ENCODE measurements around the gene SLC8A1. TPM values are rescaled to one million over a fixed set of nuclear protein-coding genes. Genes with fewer than 3 reads are reported as not detected.

SLC8A1 gene
- total RNA-seq, 6 donors from 2014 or later = 21.8 to 58.6 (median 25.3) TPM

DNA sequence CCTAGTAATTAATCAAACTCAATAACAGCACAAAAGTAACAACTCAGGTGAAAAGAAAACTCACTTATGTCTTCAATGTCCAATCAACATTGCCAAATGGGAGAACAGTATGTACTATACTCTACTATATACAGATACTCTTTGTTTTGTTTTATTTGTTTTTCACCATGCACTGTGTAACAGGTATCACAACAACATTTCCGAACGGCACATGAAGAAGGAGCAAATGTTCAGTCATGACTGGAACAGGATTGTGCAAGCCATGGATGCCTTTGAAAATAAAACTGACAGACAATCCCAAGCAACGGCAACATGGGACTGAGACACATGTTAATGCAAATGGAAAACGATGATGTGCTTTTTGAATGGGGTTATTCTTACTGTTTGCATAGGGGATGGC lies 337.9 kb downstream of the SLC8A1 start:
- no peak overlapping the region for H3K27ac ChIP-seq
- TF ChIP-seq, protein P1, sequence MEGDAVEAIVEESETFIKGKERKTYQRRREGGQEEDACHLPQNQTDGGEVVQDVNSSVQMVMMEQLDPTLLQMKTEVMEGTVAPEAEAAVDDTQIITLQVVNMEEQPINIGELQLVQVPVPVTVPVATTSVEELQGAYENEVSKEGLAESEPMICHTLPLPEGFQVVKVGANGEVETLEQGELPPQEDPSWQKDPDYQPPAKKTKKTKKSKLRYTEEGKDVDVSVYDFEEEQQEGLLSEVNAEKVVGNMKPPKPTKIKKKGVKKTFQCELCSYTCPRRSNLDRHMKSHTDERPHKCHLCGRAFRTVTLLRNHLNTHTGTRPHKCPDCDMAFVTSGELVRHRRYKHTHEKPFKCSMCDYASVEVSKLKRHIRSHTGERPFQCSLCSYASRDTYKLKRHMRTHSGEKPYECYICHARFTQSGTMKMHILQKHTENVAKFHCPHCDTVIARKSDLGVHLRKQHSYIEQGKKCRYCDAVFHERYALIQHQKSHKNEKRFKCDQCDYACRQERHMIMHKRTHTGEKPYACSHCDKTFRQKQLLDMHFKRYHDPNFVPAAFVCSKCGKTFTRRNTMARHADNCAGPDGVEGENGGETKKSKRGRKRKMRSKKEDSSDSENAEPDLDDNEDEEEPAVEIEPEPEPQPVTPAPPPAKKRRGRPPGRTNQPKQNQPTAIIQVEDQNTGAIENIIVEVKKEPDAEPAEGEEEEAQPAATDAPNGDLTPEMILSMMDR (IDR thresholded peaks at IDR 0.05) = no peak
- TF ChIP-seq EP300 (IDR thresholded peaks at IDR 0.05) = no peak
- no peak for TF ChIP-seq POLR2A (IDR thresholded peaks at IDR 0.05)
- TF ChIP-seq POLR2AphosphoS5 (IDR thresholded peaks at IDR 0.05) = no peak
- H3K27me3 ChIP-seq = no peaks in the 10 kb centered on the region
- no peaks in the 10 kb centered on the region for H3K9me3 ChIP-seq
- H3K4me3 ChIP-seq = no peak overlapping the region
- no peaks in the 10 kb centered on the region for H3K36me3 ChIP-seq
- 91 to 93% methylated on average over 4 of the region's 4 CpGs for WGBS, 2 donors
- DNase-seq (no peak), ATAC-seq (ENCODE audit: low FRiP score in 2 of 2) (no peak)
- H3K4me1 ChIP-seq = no peaks in the 10 kb centered on the region

DNA sequence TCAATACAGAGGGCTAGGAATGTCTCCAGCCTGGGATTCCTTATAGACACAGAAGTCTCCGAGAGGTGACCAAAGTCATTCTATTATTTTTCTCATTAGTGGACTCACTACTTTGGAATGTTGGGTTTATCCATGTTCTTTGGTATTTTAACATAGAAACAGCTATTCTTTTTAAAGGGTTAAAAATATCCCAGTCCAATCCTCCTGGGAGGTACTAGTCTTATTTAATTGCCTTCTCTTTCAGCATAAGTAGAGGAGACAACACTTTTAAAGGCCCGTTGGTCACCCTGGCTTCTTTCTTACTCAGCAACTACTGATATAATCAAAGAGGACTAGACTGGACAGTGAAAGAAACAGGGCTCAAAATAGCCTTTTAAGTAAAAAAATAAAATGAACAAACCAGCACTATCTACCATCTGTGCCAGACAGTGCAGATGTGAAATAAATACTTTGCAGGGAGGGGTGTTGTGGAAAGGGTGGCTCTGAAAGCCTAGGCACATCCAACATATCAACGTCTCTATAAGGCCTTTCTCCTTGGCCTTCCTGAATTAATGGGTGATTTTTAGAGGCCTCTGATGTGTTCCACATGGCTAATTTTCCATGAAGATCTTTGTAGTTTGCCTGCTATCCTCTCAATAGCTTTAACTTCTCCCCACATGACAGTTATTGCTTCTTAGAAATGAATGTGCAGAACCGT lies 338.5 kb downstream of the SLC8A1 start:
- WGBS, 2 donors = 63 to 75% methylated on average over 4 of the region's 4 CpGs
- no peak for DNase-seq
- no peak for TF ChIP-seq EP300 (IDR thresholded peaks at IDR 0.05)
- no peak for TF ChIP-seq POLR2AphosphoS5 (IDR thresholded peaks at IDR 0.05)
- no peak for TF ChIP-seq POLR2A (IDR thresholded peaks at IDR 0.05)
- TF ChIP-seq, protein P1 (IDR thresholded peaks at IDR 0.05) = no peak
- H3K36me3 ChIP-seq = no peaks in the 10 kb centered on the region
- H3K9me3 ChIP-seq = no peaks in the 10 kb centered on the region
- no peak for ATAC-seq (ENCODE audit: low FRiP score in 2 of 2)
- no peaks in the 10 kb centered on the region for H3K4me1 ChIP-seq
- H3K27me3 ChIP-seq = no peaks in the 10 kb centered on the region
- no peak overlapping the region for H3K4me3 ChIP-seq
- no peak overlapping the region for H3K27ac ChIP-seq

DNA sequence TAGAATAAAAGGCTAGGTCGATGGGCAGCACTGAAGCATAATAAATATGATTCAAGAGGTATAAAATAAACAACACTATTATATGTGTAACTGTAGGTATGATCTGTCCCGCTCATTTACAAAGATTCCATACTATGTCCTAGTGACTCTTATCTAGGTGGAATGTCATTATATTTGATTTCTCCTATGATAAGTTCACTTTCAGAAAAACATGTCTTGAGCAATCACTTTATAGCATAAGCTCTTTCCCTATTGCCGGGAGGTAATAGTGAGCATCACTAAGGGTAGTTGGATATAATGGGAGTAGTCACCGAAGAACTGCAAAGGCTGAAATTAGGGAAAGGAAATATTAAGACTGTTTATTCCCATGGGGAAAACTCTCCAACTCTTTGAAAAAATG lies 342.5 kb downstream of the SLC8A1 start:
- H3K36me3 ChIP-seq = no peaks in the 10 kb centered on the region
- H3K27me3 ChIP-seq = no peaks in the 10 kb centered on the region
- H3K4me1 ChIP-seq = no peaks in the 10 kb centered on the region
- no peak for TF ChIP-seq POLR2AphosphoS5 (IDR thresholded peaks at IDR 0.05)
- no peak for TF ChIP-seq POLR2A (IDR thresholded peaks at IDR 0.05)
- TF ChIP-seq, protein P1 (IDR thresholded peaks at IDR 0.05) = no peak
- no peak for TF ChIP-seq EP300 (IDR thresholded peaks at IDR 0.05)
- no peak overlapping the region for H3K4me3 ChIP-seq
- WGBS, 2 donors = 85 to 94% methylated on average over 4 of the region's 4 CpGs
- H3K27ac ChIP-seq = no peak overlapping the region
- ATAC-seq (ENCODE audit: low FRiP score in 2 of 2) (no peak), DNase-seq (no peak)
- H3K9me3 ChIP-seq = no peaks in the 10 kb centered on the region

DNA sequence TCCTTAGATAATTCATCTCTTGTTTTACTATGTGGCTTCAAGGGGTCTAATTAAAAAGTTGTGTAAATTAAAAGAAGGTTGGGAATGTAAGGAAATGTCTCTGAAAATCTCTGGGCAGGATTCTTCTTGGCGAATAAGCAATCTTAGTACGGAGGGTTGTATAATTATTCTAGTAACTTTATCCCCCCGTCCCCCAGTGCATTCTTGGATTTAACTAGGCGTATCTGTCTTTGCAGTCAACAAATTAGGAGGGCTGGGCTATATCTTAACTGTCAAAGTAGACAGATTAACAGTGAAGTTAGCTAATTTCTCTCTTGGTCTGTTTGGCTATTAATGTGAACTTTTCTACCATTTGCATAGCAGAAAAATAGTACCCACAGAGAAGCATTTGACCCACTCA lies 343.0 kb downstream of the SLC8A1 start:
- Histone ChIP-seq H3K4me3 (no peak overlapping the region), H3K36me3 (no peaks in the 10 kb centered on the region), H3K9me3 (no peaks in the 10 kb centered on the region), H3K27ac (no peak overlapping the region), H3K27me3 (no peaks in the 10 kb centered on the region), H3K4me1 (no peaks in the 10 kb centered on the region)
- DNase-seq = no peak
- TF ChIP-seq POLR2A (IDR thresholded peaks at IDR 0.05) (no peak), POLR2AphosphoS5 (IDR thresholded peaks at IDR 0.05) (no peak), EP300 (IDR thresholded peaks at IDR 0.05) (no peak)
- TF ChIP-seq, protein P1 (IDR thresholded peaks at IDR 0.05) = no peak
- 76 to 81% methylated on average over 4 of the region's 4 CpGs for WGBS, 2 donors
- no peak for ATAC-seq (ENCODE audit: low FRiP score in 2 of 2)

DNA sequence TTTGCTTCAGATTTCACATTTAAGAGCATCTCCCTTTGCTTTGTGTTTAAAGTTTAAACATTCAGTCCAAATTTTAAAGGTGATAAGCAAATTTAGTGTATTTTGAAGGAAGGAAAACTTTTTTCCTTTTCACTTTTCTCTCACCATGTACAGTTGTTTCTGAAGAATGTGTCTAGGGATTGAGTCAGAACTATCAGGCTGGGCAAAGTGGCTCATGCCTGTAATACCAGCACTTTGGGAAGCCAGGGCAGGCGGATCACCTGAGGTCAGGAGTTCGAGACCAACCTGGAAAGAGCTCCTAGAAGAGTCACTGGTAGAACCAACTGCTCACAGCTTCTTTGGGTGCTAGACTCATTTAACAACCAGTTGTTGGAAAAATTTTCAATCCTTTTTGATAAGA lies 345.8 kb downstream of the SLC8A1 start:
- Histone ChIP-seq H3K27me3 (no peaks in the 10 kb centered on the region), H3K4me3 (no peak overlapping the region), H3K27ac (no peak overlapping the region), H3K36me3 (no peaks in the 10 kb centered on the region), H3K9me3 (no peaks in the 10 kb centered on the region), H3K4me1 (no peaks in the 10 kb centered on the region)
- TF ChIP-seq POLR2AphosphoS5 (IDR thresholded peaks at IDR 0.05) (no peak), EP300 (IDR thresholded peaks at IDR 0.05) (no peak), POLR2A (IDR thresholded peaks at IDR 0.05) (no peak)
- TF ChIP-seq, protein P1 (IDR thresholded peaks at IDR 0.05) = no peak
- no peak for ATAC-seq (ENCODE audit: low FRiP score in 2 of 2)
- 87 to 98% methylated on average over 2 of the region's 2 CpGs for WGBS, 2 donors
- DNase-seq = no peak

All from upper lobe of left lung (tissue), 6 donors.